Activated T-cell treated with anti-CD3 and anti-CD28 coated beads, Interleukin-2, amount 50 U/mL, for 4 hours (primary cell): ENCODE results near the gene CERS5. TPM values are rescaled to one million over a fixed set of nuclear protein-coding genes. Genes with fewer than 3 reads are reported as not detected.
"Not testable (repeated sequence)": the region's sequence is repeated elsewhere in the genome, so short reads cannot be mapped to it uniquely, and the experiment has no call there.

ENCODE experiments used
- ATAC-seq, 2 donors: fragments of 200-7000 bp; cut with Tn5 transposase; one replicate each; pipeline ENCODE4 v1.10.0; 2021
- DNase-seq: peaks from one replicate; pipeline ENCODE4 v3.0.0-alpha.2; 2020
- H3K27me3 Mint-ChIP-seq: one replicate; pipeline ENCODE4 v1.8.0; 2021; ENCODE audit warnings: low read depth, mixed read lengths
- H3K36me3 Mint-ChIP-seq: one replicate; pipeline ENCODE4 v1.8.0; 2022; ENCODE audit warnings: mixed read lengths; ENCODE audit not compliant: insufficient read depth
- H3K4me1 Mint-ChIP-seq: one replicate; pipeline ENCODE4 v1.8.0; 2021; ENCODE audit warnings: low read depth, mixed read lengths
- H3K4me3 Mint-ChIP-seq: one replicate; pipeline ENCODE4 v1.8.0; 2021; ENCODE audit warnings: mild to moderate bottlenecking, moderate library complexity, mixed read lengths
- H3K9me3 Mint-ChIP-seq: one replicate; pipeline ENCODE4 v1.8.0; 2021; ENCODE audit warnings: mixed read lengths
- total RNA-seq, 3 donors: library from RNA; stranded (reverse); gene quantifications; one replicate each; pipeline ENCODE4 v1.2.1, GENCODE V29; 2021

The CERS5 gene
- total RNA-seq, 3 donors from 2014 or later = 39.0 to 48.0 (median 39.0) TPM

GRCh38 chr12:50089730-50090129 lies 77.4 kb downstream of the CERS5 start:
- Mint-ChIP-seq H3K4me1 (peaks cover 22% of the 10 kb centered on the region), H3K27me3 (no peaks in the 10 kb centered on the region), H3K36me3 (peaks cover 34% of the 10 kb centered on the region), H3K9me3 (no peaks in the 10 kb centered on the region), H3K4me3 (no peak overlapping the region)
- ATAC-seq = no peak
- DNase-seq = no peak

GRCh38 chr12:50088577-50089335 lies 78.4 kb downstream of the CERS5 start:
- peak; percentile 16 to 17 for ATAC-seq
- H3K9me3 Mint-ChIP-seq = no peaks in the 10 kb centered on the region
- peak overlapping the region; percentile 11 for H3K4me3 Mint-ChIP-seq
- peaks cover 33% of the 10 kb centered on the region for H3K36me3 Mint-ChIP-seq
- DNase-seq = peak; percentile 41
- peaks cover 24% of the 10 kb centered on the region for H3K4me1 Mint-ChIP-seq
- H3K27me3 Mint-ChIP-seq = no peaks in the 10 kb centered on the region

- no peaks in the 10 kb centered on the region for H3K9me3 Mint-ChIP-seq
- peak overlapping the region; percentile 30 for H3K4me3 Mint-ChIP-seq
- H3K27me3 Mint-ChIP-seq = no peaks in the 10 kb centered on the region
- H3K36me3 Mint-ChIP-seq = peaks cover 30% of the 10 kb centered on the region
- no peak for DNase-seq
- H3K4me1 Mint-ChIP-seq = peaks cover 29% of the 10 kb centered on the region
- ATAC-seq = no peak
Measured at GRCh38 chr12:50087995-50088394, 79.2 kb downstream of the CERS5 start.

- DNase-seq = no peak
- H3K4me1 Mint-ChIP-seq = peaks cover 29% of the 10 kb centered on the region
Measured at GRCh38 chr12:50087151-50087550, 80.0 kb downstream of the CERS5 start.

GRCh38 chr12:50086148-50086547 lies 81.0 kb downstream of the CERS5 start:
- DNase-seq (no peak), ATAC-seq (no peak)
- Mint-ChIP-seq H3K4me3 (peak overlapping the region; percentile 89), H3K27me3 (no peaks in the 10 kb centered on the region), H3K36me3 (peaks cover 26% of the 10 kb centered on the region), H3K9me3 (no peaks in the 10 kb centered on the region), H3K4me1 (peaks cover 29% of the 10 kb centered on the region)

More at GRCh38 chr12:50087151-50087550, 80.0 kb downstream of the CERS5 start:
- Mint-ChIP-seq H3K4me3 (no peak overlapping the region), H3K36me3 (peaks cover 30% of the 10 kb centered on the region), H3K9me3 (no peaks in the 10 kb centered on the region), H3K27me3 (no peaks in the 10 kb centered on the region)
- ATAC-seq = no peak

GRCh38 chr12:50085615-50086072 lies 81.5 kb downstream of the CERS5 start:
- Mint-ChIP-seq H3K9me3 (no peaks in the 10 kb centered on the region), H3K36me3 (peaks cover 23% of the 10 kb centered on the region), H3K4me3 (peak overlapping the region; percentile 89), H3K4me1 (peaks cover 29% of the 10 kb centered on the region), H3K27me3 (no peaks in the 10 kb centered on the region)
- ATAC-seq (peak in 1 of 2 donors; percentile 6), DNase-seq (no peak)

- H3K4me3 Mint-ChIP-seq = peak within 1 kb of the TSS; percentile 89
- H3K4me1 Mint-ChIP-seq = peaks cover 29% of the 10 kb centered on the region
- peak; percentile 92 to 93 for ATAC-seq
- no peaks in the 10 kb centered on the region for H3K27me3 Mint-ChIP-seq
- peak; percentile 83 for DNase-seq
- no peaks in the 10 kb centered on the region for H3K9me3 Mint-ChIP-seq
- H3K36me3 Mint-ChIP-seq = peaks cover 21% of the 10 kb centered on the region
Measured at GRCh38 chr12:50084775-50085614, 82.2 kb downstream of the CERS5 start, which contains the start of gene SMARCD1. TSS of gene SMARCD1 (plus strand) at chr12:50085342. CDS start at chr12:50085370, 28 bp downstream.

GRCh38 chr12:50084409-50084774 lies 82.8 kb downstream of the CERS5 start:
- H3K4me3 Mint-ChIP-seq = peak overlapping the region; percentile 89
- peaks cover 29% of the 10 kb centered on the region for H3K4me1 Mint-ChIP-seq
- DNase-seq, H3K27me3 Mint-ChIP-seq, ATAC-seq, H3K9me3 Mint-ChIP-seq: not testable (repeated sequence)
- H3K36me3 Mint-ChIP-seq = peaks cover 17% of the 10 kb centered on the region

- no peaks in the 10 kb centered on the region for H3K9me3 Mint-ChIP-seq
- H3K27me3 Mint-ChIP-seq = no peaks in the 10 kb centered on the region
- peaks cover 22% of the 10 kb centered on the region for H3K4me1 Mint-ChIP-seq
- peaks cover 10% of the 10 kb centered on the region for H3K36me3 Mint-ChIP-seq
- DNase-seq = no peak
- peak overlapping the region; percentile 77 for H3K4me3 Mint-ChIP-seq
- no peak for ATAC-seq
Measured at GRCh38 chr12:50083301-50083700, 83.9 kb downstream of the CERS5 start.

GRCh38 chr12:50082644-50083043 lies 84.5 kb downstream of the CERS5 start:
- peaks cover 17% of the 10 kb centered on the region for H3K4me1 Mint-ChIP-seq
- DNase-seq = no peak
- no peaks in the 10 kb centered on the region for H3K27me3 Mint-ChIP-seq
- peaks cover 6% of the 10 kb centered on the region for H3K36me3 Mint-ChIP-seq
- H3K9me3 Mint-ChIP-seq = no peaks in the 10 kb centered on the region
- no peak overlapping the region for H3K4me3 Mint-ChIP-seq
- no peak for ATAC-seq

GRCh38 chr12:50081096-50081808 lies 85.9 kb downstream of the CERS5 start:
- no peaks in the 10 kb centered on the region for H3K9me3 Mint-ChIP-seq
- peaks cover 3% of the 10 kb centered on the region for H3K27me3 Mint-ChIP-seq
- DNase-seq (no peak), ATAC-seq (no peak)
- H3K4me1 Mint-ChIP-seq = peaks cover 13% of the 10 kb centered on the region
- no peaks in the 10 kb centered on the region for H3K36me3 Mint-ChIP-seq
- no peak overlapping the region for H3K4me3 Mint-ChIP-seq

GRCh38 chr12:50079771-50080170 lies 87.4 kb downstream of the CERS5 start:
- H3K4me1 Mint-ChIP-seq = peaks cover 8% of the 10 kb centered on the region
- no peaks in the 10 kb centered on the region for H3K36me3 Mint-ChIP-seq
- no peaks in the 10 kb centered on the region for H3K9me3 Mint-ChIP-seq
- ATAC-seq (no peak), DNase-seq (no peak)
- H3K4me3 Mint-ChIP-seq = no peak overlapping the region
- H3K27me3 Mint-ChIP-seq = peaks cover 3% of the 10 kb centered on the region
